B cell (primary cell): ENCODE data around the gene CTDSP2. TPM values are rescaled to one million over a fixed set of nuclear protein-coding genes. Genes with fewer than 3 reads are reported as not detected.

Experiments
- ATAC-seq: fragments of 200-7000 bp; cut with Tn5 transposase; one replicate; pipeline ENCODE4 v1.10.0; 2021; ENCODE audit warnings: low read depth, mild to moderate bottlenecking, moderate number of reproducible peaks, moderate library complexity
- CTCF ChIA-PET: fragments of 350-600 bp; sonication (Branson Sonifier 250); formaldehyde crosslinking; loops from one replicate; lab custom pipeline; 2021; ENCODE audit warnings: antibody characterized with exemption, inconsistent platforms; lab: Charles Lee
- POLR2A ChIA-PET: fragments of 350-600 bp; sonication (Branson Sonifier 250); formaldehyde crosslinking; loops from one replicate; lab custom pipeline; 2021; ENCODE audit warnings: antibody characterized with exemption; lab: Charles Lee
- DNase-seq: peaks from one replicate; pipeline ENCODE4 v3.0.0; 2013
- H2AFZ ChIP-seq: 2 replicates; pipeline ENCODE4 v1.6.1; 2012; ENCODE audit warnings: mild to moderate bottlenecking, low read depth, low read length; ENCODE audit not compliant: insufficient read depth, poor library complexity, severe bottlenecking
- H3K27ac ChIP-seq, 2 donors: 1 replicate in 1 of 2; 2 replicates in 1 of 2; pipeline ENCODE4 v1.5.1; 2012 to 2013; ENCODE audit warnings: low read length in 2 of 2, mild to moderate bottlenecking in 2 of 2, moderate library complexity in 1 of 2
- H3K27me3 ChIP-seq, 4 experiments: fragments of 200-600 bp in 1 of 4; sonication (generic) in 1 of 4; replicated peaks in 1 of 4; 1 replicate in 2 of 4; 2 replicates in 2 of 4; pipeline versions ENCODE4 v1.6.1 to v1.7.0; 2013 to 2016; ENCODE audit warnings: low read length in 3 of 4, mild to moderate bottlenecking in 2 of 4, mixed read lengths in 1 of 4, moderate library complexity in 1 of 4; ENCODE audit not compliant: insufficient read depth in 4 of 4, control insufficient read depth in 3 of 4; ENCODE audit errors: control extremely low read depth in 1 of 4
- H3K36me3 ChIP-seq, 2 experiments: replicated peaks in 1 of 2; 1 replicate in 1 of 2; 2 replicates in 1 of 2; pipeline versions ENCODE4 v1.6.1 to v1.7.1; 2013; ENCODE audit warnings: low read length in 1 of 2; ENCODE audit not compliant: insufficient read depth in 2 of 2, control insufficient read depth in 1 of 2; ENCODE audit errors: control extremely low read depth in 1 of 2, extremely low read depth in 1 of 2
- H3K4me1 ChIP-seq, 2 donors: fragments of 200-600 bp in 1 of 2; sonication (generic) in 1 of 2; 1 replicate in 1 of 2; 2 replicates in 1 of 2; pipeline versions ENCODE4 v1.5.1 to v1.6.1; 2013 to 2017; ENCODE audit warnings: low read length in 2 of 2; ENCODE audit not compliant: control insufficient read depth in 2 of 2, insufficient read depth in 2 of 2
- H3K4me2 ChIP-seq: replicated peaks from 2 replicates; pipeline ENCODE3; 2012; ENCODE audit warnings: mild to moderate bottlenecking, low read depth, low read length; ENCODE audit not compliant: poor library complexity, severe bottlenecking
- H3K4me3 ChIP-seq, 5 experiments: fragments of 200-600 bp in 1 of 5; sonication (generic) in 1 of 5; 1 replicate in 3 of 5; 2 replicates in 2 of 5; pipeline versions ENCODE4 v1.5.1 to v1.7.0; 2011 to 2016; ENCODE audit warnings: low read length in 4 of 5, mild to moderate bottlenecking in 4 of 5, low read depth in 2 of 5, control low read depth in 1 of 5, moderate library complexity in 1 of 5; ENCODE audit not compliant: insufficient read depth in 1 of 5; ENCODE audit errors: control extremely low read depth in 1 of 5, extremely low read depth in 1 of 5
- H3K79me2 ChIP-seq: fragments of 200-600 bp; sonication (generic); one replicate; pipeline ENCODE4 v1.6.0; 2016; ENCODE audit warnings: low read length; ENCODE audit not compliant: control insufficient read depth, insufficient read depth
- H3K9ac ChIP-seq: fragments of 200-600 bp; sonication (generic); 2 replicates; pipeline ENCODE4 v1.6.1; 2017; ENCODE audit warnings: mild to moderate bottlenecking, low read length, moderate library complexity
- H3K9me3 ChIP-seq, 3 donors: one replicate each; pipeline versions ENCODE4 v1.6.1 to v1.7.1; 2013; ENCODE audit warnings: low read length in 2 of 3; ENCODE audit not compliant: control insufficient read depth in 2 of 3, insufficient read depth in 1 of 3; ENCODE audit errors: control extremely low read depth in 1 of 3
- H4K20me1 ChIP-seq: 2 replicates; pipeline ENCODE4 v1.6.0; 2012; ENCODE audit warnings: mild to moderate bottlenecking, low read length; ENCODE audit not compliant: insufficient read depth, control insufficient read depth, poor library complexity, severe bottlenecking
- H3K27ac Mint-ChIP-seq: one replicate; pipeline ENCODE4 v1.8.0; 2021; ENCODE audit warnings: mixed read lengths
- H3K27me3 Mint-ChIP-seq: one replicate; pipeline ENCODE4 v1.8.0; 2021; ENCODE audit warnings: mixed read lengths
- H3K4me1 Mint-ChIP-seq: one replicate; pipeline ENCODE4 v1.8.0; 2021; ENCODE audit warnings: mixed read lengths
- H3K4me3 Mint-ChIP-seq: one replicate; pipeline ENCODE4 v1.8.0; 2021; ENCODE audit warnings: mixed read lengths
- H3K9me3 Mint-ChIP-seq: one replicate; pipeline ENCODE4 v1.8.0; 2022; ENCODE audit warnings: mixed read lengths; ENCODE audit not compliant: insufficient read depth
- CTCF ChIP-seq: fragments of 200-600 bp; IDR thresholded peaks from one replicate; pipeline ENCODE4 v1.8.0; 2022; ENCODE audit warnings: antibody characterized with exemption, mild to moderate bottlenecking
- EZH2 ChIP-seq: IDR thresholded peaks from 2 replicates; pipeline ENCODE4 v1.6.1; 2012; ENCODE audit warnings: borderline replicate concordance, low read depth, mild to moderate bottlenecking, moderate library complexity, low read length; ENCODE audit not compliant: insufficient read depth, poor library complexity, severe bottlenecking
- WGBS: methylation state at CpG from one replicate; pipeline ENCODE4 v1.1.5; 2013; ENCODE audit warnings: missing lambda C conversion rate; ENCODE audit not compliant: insufficient coverage; 5-methylcytosine and 5-hydroxymethylcytosine counted together
- intact Hi-C: fragments of 100-400 bp; cut with micrococcal nuclease; formaldehyde crosslinking; loops from one replicate; pipeline ENCODE4 v1.10.0; 2022
- polyA plus RNA-seq: library from polyadenylated mRNA; depleted of rRNA; stranded (reverse); fragments of >200 nt; gene quantifications from 2 replicates; pipeline ENCODE4 v1.2.3, GENCODE V29; 2012
- total RNA-seq, 2 donors: library from RNA; stranded (reverse); fragments of 120-200 nt in 1 of 2; gene quantifications; 1 replicate in 1 of 2; 2 replicates in 1 of 2; pipeline versions ENCODE4 v1.2.3 to v1.2.4, GENCODE V29; 2013 to 2022

Gene CTDSP2
- total and polyA plus RNA-seq, 2 donors (not counting 1 experiment from before 2014, with no cell fraction given), result 99.1 to 209 TPM

GRCh38 chr12:57849035-57849434 is 2.5 kb upstream of the CTDSP2 start:
- ChIA-PET CTCF (interaction anchor here (5.2 kb wide), 1 partner anchor 49 kb away, joined by 36 read pairs; no protein-coding TSS in a partner anchor), POLR2A (no interaction called here)
- Mint-ChIP-seq H3K27me3 (peaks cover 26% of the 10 kb centered on the region), H3K4me3 (no peak overlapping the region), H3K27ac (no peak overlapping the region), H3K9me3 (no peaks in the 10 kb centered on the region), H3K4me1 (peaks cover 39% of the 10 kb centered on the region)
- WGBS, result 100% methylated on average over 1 of the region's 2 CpGs
- H3K4me3 ChIP-seq, result no peak overlapping the region
- H3K79me2 ChIP-seq, result peaks cover 27% of the 10 kb centered on the region
- intact Hi-C loops, result loop anchor here (5.0 kb wide), 1 partner anchor 92 kb away; the partner anchor contains the start of gene MARCHF9
- TF ChIP-seq CTCF, result no peak
- TF ChIP-seq EZH2, result no peak
- H3K9me3 ChIP-seq, result peaks cover 0 to 4% (median 0%) of the 10 kb centered on the region in 3 donors
- no peak overlapping the region for H3K9ac ChIP-seq
- H3K27me3 ChIP-seq, result peaks cover 0 to 26% (median 11%) of the 10 kb centered on the region in 4 experiments
- H3K36me3 ChIP-seq, result no peaks in the 10 kb centered on the region
- no peak for DNase-seq
- no peak overlapping the region for H3K27ac ChIP-seq
- peaks cover 33% of the 10 kb centered on the region for H4K20me1 ChIP-seq
- no peak for ATAC-seq
- H3K4me2 ChIP-seq, result no peak overlapping the region
- no peak overlapping the region for H2AFZ ChIP-seq
- H3K4me1 ChIP-seq, result peaks cover 34 to 41% of the 10 kb centered on the region in 2 donors

DNA sequence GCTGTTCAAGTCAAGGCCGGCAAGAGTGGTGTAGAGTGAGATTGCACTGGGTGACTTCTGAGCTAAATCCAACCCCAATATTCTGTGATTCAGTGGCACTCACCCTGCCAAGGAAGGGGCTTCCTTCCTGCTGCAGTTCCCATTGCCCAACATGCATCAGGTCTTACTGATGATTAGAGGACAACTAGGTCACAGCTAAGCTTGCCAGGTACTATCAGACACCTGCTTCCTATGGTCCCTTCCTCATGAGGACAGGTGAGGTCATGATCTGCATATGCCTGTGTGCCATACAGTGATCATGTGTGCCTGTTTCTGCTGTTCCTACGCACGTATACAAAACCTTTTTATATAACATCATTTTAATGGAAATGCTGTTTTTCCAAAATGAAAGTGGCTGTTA is 1.7 kb upstream of the CTDSP2 start:
- H4K20me1 ChIP-seq, result peaks cover 41% of the 10 kb centered on the region
- DNase-seq (no peak), ATAC-seq (no peak)
- H3K27me3 Mint-ChIP-seq, result peaks cover 18% of the 10 kb centered on the region
- intact Hi-C loops, result loop anchor here (5.0 kb wide), 1 partner anchor 91 kb away; the partner anchor contains the start of gene MARCHF9
- no peak overlapping the region for H3K9ac ChIP-seq
- peaks cover 0 to 21% (median 10%) of the 10 kb centered on the region in 4 experiments for H3K27me3 ChIP-seq
- H2AFZ ChIP-seq, result no peak overlapping the region
- TF ChIP-seq CTCF (no peak), EZH2 (no peak)
- no peak overlapping the region for H3K4me2 ChIP-seq
- peaks cover 36% of the 10 kb centered on the region for H3K79me2 ChIP-seq
- no peaks in the 10 kb centered on the region for H3K9me3 Mint-ChIP-seq
- peaks cover 40% of the 10 kb centered on the region for H3K4me1 Mint-ChIP-seq
- H3K4me3 Mint-ChIP-seq, result peak overlapping the region; percentile 55
- CTCF ChIA-PET, result interaction anchor here (0.5 to 5.2 kb wide), 7 partner anchors 13 to 56 kb away, joined by 3 to 36 read pairs (median 4); no protein-coding TSS in a partner anchor
- no peak overlapping the region for H3K27ac ChIP-seq
- H3K4me1 ChIP-seq, result peaks cover 40 to 49% of the 10 kb centered on the region in 2 donors
- no CpG with 5 or more reads among the region's 3 CpGs for WGBS
- H3K36me3 ChIP-seq, result no peaks in the 10 kb centered on the region
- peak overlapping the region; percentile 63 for H3K27ac Mint-ChIP-seq
- no peak overlapping the region for H3K4me3 ChIP-seq
- POLR2A ChIA-PET, result interaction anchor here (0.7 kb wide), 1 partner anchor 9 kb away, joined by 7 read pairs; no protein-coding TSS in a partner anchor
- H3K9me3 ChIP-seq, result peaks cover 0 to 4% (median 0%) of the 10 kb centered on the region in 3 donors
